Stomach (tissue), 9 donors: ENCODE results near the gene COL23A1. TPM values are rescaled to one million over a fixed set of nuclear protein-coding genes. Genes with fewer than 3 reads are reported as not detected.

ENCODE experiments used
- DNase-seq, 2 donors: peaks; one replicate each; pipeline versions ENCODE4 v3.0.0 to v3.0.0-alpha.2; 2013 to 2019
- H3K27ac ChIP-seq, 5 donors: fragments of 200-600 bp in 4 of 5; sonication (generic) in 4 of 5; one replicate each; pipeline ENCODE4 v1.5.1; 2013 to 2019; ENCODE audit warnings: mild to moderate bottlenecking in 1 of 5, moderate library complexity in 1 of 5
- H3K27me3 ChIP-seq, 3 donors: fragments of 200-600 bp; sonication (generic); one replicate each; pipeline ENCODE4 v1.5.1; 2017 to 2019; ENCODE audit warnings: mixed run types in 1 of 3
- H3K36me3 ChIP-seq, 4 donors: fragments of 200-600 bp; sonication (generic); 1 replicate in 3 of 4; 2 replicates in 1 of 4; pipeline ENCODE4 v1.5.1; 2016 to 2019
- H3K4me1 ChIP-seq, 4 donors: fragments of 200-600 bp; sonication (generic); one replicate each; pipeline ENCODE4 v1.5.1; 2016 to 2019
- H3K4me3 ChIP-seq, 4 donors: fragments of 200-600 bp; sonication (generic) in 3 of 4; one replicate each; pipeline ENCODE4 v1.5.1; 2016 to 2019; ENCODE audit warnings: mild to moderate bottlenecking in 1 of 4
- H3K9me3 ChIP-seq, 4 donors: fragments of 200-600 bp; sonication (generic); one replicate each; pipeline ENCODE4 v1.5.1; 2016 to 2019
- EP300 ChIP-seq: sonication (generic); formaldehyde crosslinking; IDR thresholded peaks from one replicate; pipeline ENCODE4 v1.6.1; 2017; ENCODE audit warnings: antibody characterized with exemption
- POLR2A ChIP-seq, 4 donors: fragments of 450-650 bp; IDR thresholded peaks; one replicate each; pipeline ENCODE4 v1.6.1; 2016; ENCODE audit warnings: antibody characterized with exemption in 4 of 4, control low read depth in 2 of 4, mild to moderate bottlenecking in 1 of 4, moderate library complexity in 1 of 4
- POLR2AphosphoS5 ChIP-seq, 3 donors: sonication (generic); formaldehyde crosslinking; IDR thresholded peaks; one replicate each; pipeline ENCODE4 v1.6.1; 2016; ENCODE audit warnings: antibody characterized with exemption in 3 of 3
- WGBS, 5 donors: extraction: QIAGEN DNeasy Blood & Tissue Kit in 3 of 5; methylation state at CpG; one replicate each; pipeline versions ENCODE4 v1.1.5 to v1.1.7; 2013 to 2018; 5-methylcytosine and 5-hydroxymethylcytosine counted together
- intact Hi-C: fragments of 100-400 bp; cut with DNase I; formaldehyde crosslinking; loops from one replicate; pipeline ENCODE4 v1.15.1; 2023; ENCODE audit warnings: low total_unique reads
- polyA plus RNA-seq, 3 donors: library from polyadenylated mRNA; stranded (reverse); fragments of 200-250 nt; gene quantifications; one replicate each; pipeline ENCODE4 v1.2.3, GENCODE V29; 2013
- total RNA-seq, 5 donors: library from RNA; depleted of rRNA; stranded (reverse); fragments of >200 nt; gene quantifications; one replicate each; pipeline versions ENCODE4 v1.1.0 to v1.2.3, GENCODE V29; 2014 to 2016
- TF ChIP-seq, protein P1 (sequence below), 7 experiments: fragments of 450-650 bp in 4 of 7; fragments of 200-600 bp in 3 of 7; sonication (generic) in 3 of 7; IDR thresholded peaks; one replicate each; pipeline ENCODE4 v1.5.1; 2016 to 2019; ENCODE audit warnings: antibody characterized with exemption in 7 of 7, control low read depth in 2 of 7, mild to moderate bottlenecking in 1 of 7
- donor health status: healthy with polysubstance abuse.
- donor health status: Bipolar disorder and iron deficiency.
- donor health status: healthy.

Gene COL23A1
- total and polyA plus RNA-seq, 8 donors = under 0.01 to 7.0 (median 1.4) TPM

DNA sequence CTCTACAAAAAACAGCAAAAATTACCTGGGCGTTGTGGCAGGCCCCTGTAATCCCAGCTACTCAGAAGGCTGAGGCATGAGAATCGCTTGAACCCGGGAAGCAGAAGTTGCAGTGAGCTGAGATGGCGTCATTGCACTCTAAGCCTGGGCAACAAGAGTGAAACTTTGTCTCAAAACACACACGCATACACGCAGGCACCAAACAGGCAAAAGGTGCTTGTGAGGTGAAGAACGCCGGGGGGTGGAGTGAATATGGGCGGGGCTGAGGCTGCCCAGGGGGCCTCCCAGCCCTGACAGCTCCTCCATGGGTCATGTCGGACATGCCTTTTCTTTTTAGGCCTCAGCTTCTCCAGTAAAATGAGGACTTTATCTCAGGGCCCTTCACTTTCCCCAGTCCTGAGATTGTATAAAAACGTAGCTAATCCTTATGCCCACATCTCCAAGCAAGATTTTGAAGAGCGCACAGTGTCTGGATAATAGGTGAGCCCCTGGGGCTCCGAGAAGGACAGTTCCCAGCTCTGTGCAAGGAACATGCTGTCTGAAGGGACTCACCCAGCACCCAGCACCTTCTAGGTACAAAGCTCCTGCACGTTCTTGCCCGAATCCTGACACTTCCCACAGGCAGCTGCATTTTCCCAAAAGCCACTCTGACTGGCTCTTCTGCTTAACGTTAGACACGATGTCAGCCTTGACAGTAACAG, 168.3 kb downstream of the COL23A1 start:
- DNase-seq = no peak
- 69 to 79% (median 77%) methylated on average over 17 of the region's 17 CpGs for WGBS, 5 donors
- H3K4me3 ChIP-seq = no peak overlapping the region
- no peak overlapping the region for H3K27ac ChIP-seq
- intact Hi-C loops = no loop called here
- H3K27me3 ChIP-seq = peaks cover 0 to 14% (median 0%) of the 10 kb centered on the region in 3 donors
- no peaks in the 10 kb centered on the region for H3K9me3 ChIP-seq
- TF ChIP-seq EP300 = no peak
- no peaks in the 10 kb centered on the region for H3K36me3 ChIP-seq
- H3K4me1 ChIP-seq = peaks cover 0 to 15% (median 3%) of the 10 kb centered on the region in 4 donors

DNA sequence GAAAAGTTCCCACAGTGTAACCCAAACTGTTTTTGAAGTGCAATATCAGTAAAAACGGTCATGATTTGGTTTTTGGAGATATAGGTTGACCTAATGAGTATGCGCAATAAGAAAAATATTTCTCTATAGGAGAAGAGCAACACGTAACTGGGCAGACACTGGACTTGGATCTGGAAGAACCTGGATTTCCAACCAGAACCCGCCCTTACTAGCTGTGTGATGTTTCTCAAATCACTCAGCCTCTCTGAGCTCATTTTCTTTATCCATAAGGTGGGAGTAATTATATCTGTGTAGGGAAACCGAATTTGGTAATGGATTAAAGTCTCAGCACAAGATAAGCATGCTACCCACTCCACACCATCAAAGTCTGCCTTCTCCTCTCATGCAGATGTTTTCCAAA, 169.1 kb downstream of the COL23A1 start:
- H3K4me3 ChIP-seq = no peak overlapping the region
- H3K36me3 ChIP-seq = no peaks in the 10 kb centered on the region
- WGBS, 5 donors = 72 to 74% (median 73%) methylated on average over 5 of the region's 5 CpGs
- H3K27me3 ChIP-seq = peaks cover 0 to 14% (median 0%) of the 10 kb centered on the region in 3 donors
- H3K4me1 ChIP-seq = peaks cover 0 to 17% (median 3%) of the 10 kb centered on the region in 4 donors
- intact Hi-C loops = no loop called here
- TF ChIP-seq POLR2A (IDR thresholded peaks at IDR 0.05) = no peak
- TF ChIP-seq, protein P1, sequence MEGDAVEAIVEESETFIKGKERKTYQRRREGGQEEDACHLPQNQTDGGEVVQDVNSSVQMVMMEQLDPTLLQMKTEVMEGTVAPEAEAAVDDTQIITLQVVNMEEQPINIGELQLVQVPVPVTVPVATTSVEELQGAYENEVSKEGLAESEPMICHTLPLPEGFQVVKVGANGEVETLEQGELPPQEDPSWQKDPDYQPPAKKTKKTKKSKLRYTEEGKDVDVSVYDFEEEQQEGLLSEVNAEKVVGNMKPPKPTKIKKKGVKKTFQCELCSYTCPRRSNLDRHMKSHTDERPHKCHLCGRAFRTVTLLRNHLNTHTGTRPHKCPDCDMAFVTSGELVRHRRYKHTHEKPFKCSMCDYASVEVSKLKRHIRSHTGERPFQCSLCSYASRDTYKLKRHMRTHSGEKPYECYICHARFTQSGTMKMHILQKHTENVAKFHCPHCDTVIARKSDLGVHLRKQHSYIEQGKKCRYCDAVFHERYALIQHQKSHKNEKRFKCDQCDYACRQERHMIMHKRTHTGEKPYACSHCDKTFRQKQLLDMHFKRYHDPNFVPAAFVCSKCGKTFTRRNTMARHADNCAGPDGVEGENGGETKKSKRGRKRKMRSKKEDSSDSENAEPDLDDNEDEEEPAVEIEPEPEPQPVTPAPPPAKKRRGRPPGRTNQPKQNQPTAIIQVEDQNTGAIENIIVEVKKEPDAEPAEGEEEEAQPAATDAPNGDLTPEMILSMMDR (IDR thresholded peaks at IDR 0.05) = no peak
- no peak for TF ChIP-seq POLR2AphosphoS5 (IDR thresholded peaks at IDR 0.05)
- no peak for TF ChIP-seq EP300
- DNase-seq = no peak
- H3K9me3 ChIP-seq = no peaks in the 10 kb centered on the region
- no peak overlapping the region for H3K27ac ChIP-seq

DNA sequence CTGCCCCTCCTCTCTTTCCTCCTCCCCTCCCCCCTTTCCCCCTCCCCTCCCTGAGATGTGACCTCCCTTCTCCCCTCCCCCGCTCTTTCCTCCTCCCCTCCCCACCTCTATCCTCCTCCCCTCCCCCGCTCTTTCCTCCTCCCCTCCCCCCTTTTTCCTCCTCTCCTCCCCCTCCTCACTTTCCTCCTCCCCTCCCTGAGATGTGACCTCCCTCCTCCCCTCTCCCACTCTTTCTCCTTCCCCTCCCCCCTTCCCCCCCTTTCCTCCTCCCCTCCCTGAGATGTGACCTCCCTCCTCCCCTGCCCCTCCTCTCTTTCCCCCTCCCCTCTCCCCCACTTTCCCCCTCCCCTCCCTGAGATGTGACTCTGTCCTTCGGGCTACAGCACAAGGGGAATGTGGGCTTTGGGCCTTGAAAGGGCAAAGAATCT, 169.8 kb downstream of the COL23A1 start:
- intact Hi-C loops = no loop called here
- Histone ChIP-seq H3K4me3 (no peak overlapping the region), H3K9me3 (no peaks in the 10 kb centered on the region), H3K27me3 (peaks cover 0 to 15% (median 0%) of the 10 kb centered on the region in 3 donors), H3K36me3 (no peaks in the 10 kb centered on the region), H3K4me1 (peaks cover 0 to 17% (median 3%) of the 10 kb centered on the region in 4 donors), H3K27ac (no peak overlapping the region)
- 46 to 71% (median 64%) methylated on average over 1 to 2 of the region's 3 CpGs for WGBS, 5 donors
- DNase-seq = no peak
- TF ChIP-seq POLR2AphosphoS5 (IDR thresholded peaks at IDR 0.05) = no peak
- TF ChIP-seq, protein P1 (IDR thresholded peaks at IDR 0.05) = no peak
- no peak for TF ChIP-seq EP300
- TF ChIP-seq POLR2A (IDR thresholded peaks at IDR 0.05) = no peak

DNA sequence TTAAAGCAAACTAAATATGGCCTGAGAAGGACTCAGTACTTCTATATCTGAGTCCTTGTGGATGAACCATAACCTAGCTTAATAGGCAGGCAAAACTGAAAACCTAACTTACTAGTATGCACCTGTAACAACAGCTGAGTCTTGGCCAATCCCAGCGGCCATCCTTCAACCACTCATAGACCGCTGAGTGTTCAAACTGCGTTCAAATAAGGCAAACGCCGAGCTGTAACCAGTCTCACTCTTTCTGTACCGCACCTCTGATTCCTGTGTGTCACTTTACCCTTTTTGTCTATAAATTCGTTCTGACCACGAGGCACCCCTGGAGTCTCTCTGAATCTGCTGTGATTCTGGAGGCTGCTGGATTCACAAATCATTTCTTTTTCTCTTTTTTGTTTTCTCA, 170.5 kb downstream of the COL23A1 start:
- intact Hi-C loops = no loop called here
- H3K27me3 ChIP-seq = peaks cover 0 to 22% (median 0%) of the 10 kb centered on the region in 3 donors
- H3K9me3 ChIP-seq = no peaks in the 10 kb centered on the region
- H3K4me1 ChIP-seq = peaks cover 0 to 17% (median 3%) of the 10 kb centered on the region in 4 donors
- 28 to 60% (median 46%) methylated on average over 8 of the region's 8 CpGs for WGBS, 5 donors
- H3K27ac ChIP-seq = no peak overlapping the region
- no peak for DNase-seq
- H3K36me3 ChIP-seq = no peaks in the 10 kb centered on the region
- TF ChIP-seq EP300 = no peak
- no peak for TF ChIP-seq POLR2A (IDR thresholded peaks at IDR 0.05)
- TF ChIP-seq, protein P1 (IDR thresholded peaks at IDR 0.05) = no peak
- TF ChIP-seq POLR2AphosphoS5 (IDR thresholded peaks at IDR 0.05) = no peak
- no peak overlapping the region for H3K4me3 ChIP-seq

DNA sequence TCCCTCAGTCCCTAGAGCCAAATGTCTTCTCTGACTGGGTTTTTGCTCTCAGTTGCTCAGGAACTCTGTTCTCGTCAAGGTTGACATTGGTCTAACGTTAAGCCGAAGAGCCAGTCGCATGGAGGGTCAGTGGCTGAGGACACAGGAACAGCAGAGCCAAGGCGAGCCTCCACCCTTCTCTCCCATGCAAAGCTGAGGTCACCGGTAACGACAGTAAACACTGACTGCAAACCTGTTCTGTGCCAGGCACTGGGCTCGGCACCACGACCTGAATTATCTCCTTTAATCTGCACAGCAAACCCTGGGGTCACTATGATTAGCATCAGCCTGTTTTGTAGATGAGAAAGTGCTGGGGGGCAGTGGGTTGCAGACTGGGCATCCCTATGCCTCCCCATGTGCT, 171.0 kb downstream of the COL23A1 start:
- Histone ChIP-seq H3K4me1 (peaks cover 0 to 17% (median 3%) of the 10 kb centered on the region in 4 donors), H3K4me3 (no peak overlapping the region), H3K27ac (no peak overlapping the region), H3K36me3 (no peaks in the 10 kb centered on the region), H3K27me3 (peaks cover 0 to 22% (median 0%) of the 10 kb centered on the region in 3 donors), H3K9me3 (no peaks in the 10 kb centered on the region)
- intact Hi-C loops = no loop called here
- DNase-seq = no peak
- WGBS, 5 donors = 48 to 68% (median 57%) methylated on average over 9 of the region's 9 CpGs
- TF ChIP-seq EP300 (no peak), POLR2AphosphoS5 (IDR thresholded peaks at IDR 0.05) (no peak), POLR2A (IDR thresholded peaks at IDR 0.05) (no peak)
- TF ChIP-seq, protein P1 (IDR thresholded peaks at IDR 0.05) = no peak
